Coronary artery (tissue), 2 donors: Measurements from ENCODE around the gene B3GNT3.

Experiments used
- DNase-seq: peaks from one replicate; pipeline ENCODE4 v3.0.0-alpha.2; 2017; ENCODE audit warnings: low spot score
- H3K27ac ChIP-seq, 2 donors: fragments of 200-600 bp; sonication (generic); one replicate each; pipeline ENCODE4 v1.5.1; 2016 to 2019
- H3K4me3 ChIP-seq: fragments of 200-600 bp; sonication (generic); 2 replicates; pipeline ENCODE4 v1.5.1; 2016; ENCODE audit warnings: mild to moderate bottlenecking, moderate library complexity
- TF ChIP-seq, protein P1 (sequence below): fragments of 200-600 bp; sonication (generic); IDR thresholded peaks from one replicate; pipeline ENCODE4 v1.5.1; 2019; ENCODE audit warnings: antibody characterized with exemption

The B3GNT3 gene

DNA sequence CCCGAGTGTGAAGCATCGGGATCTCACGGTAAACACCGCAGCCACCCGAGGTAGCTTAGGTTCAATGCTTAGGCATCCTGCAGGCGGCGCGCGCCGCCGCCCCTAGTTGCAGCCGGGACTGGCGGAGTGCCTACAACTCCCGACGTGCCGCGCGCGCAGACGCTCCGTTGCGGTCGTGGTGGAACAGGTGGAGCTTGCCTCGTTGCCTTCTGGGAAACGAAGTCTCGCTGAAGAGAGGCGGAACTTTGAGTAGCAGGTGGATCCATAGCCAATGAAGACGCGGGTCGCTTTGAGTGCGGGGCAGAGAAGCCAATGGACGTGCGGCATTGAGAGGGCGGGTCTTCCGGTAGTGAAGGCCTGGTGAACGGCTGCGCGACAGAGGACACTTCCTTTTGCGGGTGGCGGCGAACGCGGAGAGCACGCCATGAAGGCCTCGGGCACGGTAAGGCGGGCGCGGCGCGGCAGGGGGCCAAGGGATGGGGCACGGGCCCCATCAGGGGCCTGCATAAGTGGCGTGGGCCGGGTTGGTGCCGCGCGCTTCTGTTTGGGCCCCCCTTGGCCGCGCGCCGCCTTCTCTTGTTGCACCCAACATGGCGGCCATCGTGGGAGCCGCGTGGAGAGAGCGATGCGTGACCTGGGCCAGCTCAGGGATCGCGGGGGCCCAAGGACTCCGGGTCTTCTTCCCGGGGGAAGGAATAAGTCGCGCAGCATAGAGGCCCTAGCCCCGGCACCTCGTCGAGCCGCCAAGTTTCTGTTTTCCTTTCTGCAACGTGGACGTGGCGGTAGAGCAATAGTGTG, 64.8 kb downstream of the B3GNT3 start, which contains the start of gene RPL18A:
Gene RPL18A, plus strand, starts transcription at position 378 of the 798 bp plus-strand sequence. Its CDS starts 47 bp downstream, at position 425.
- TF ChIP-seq, protein P1, sequence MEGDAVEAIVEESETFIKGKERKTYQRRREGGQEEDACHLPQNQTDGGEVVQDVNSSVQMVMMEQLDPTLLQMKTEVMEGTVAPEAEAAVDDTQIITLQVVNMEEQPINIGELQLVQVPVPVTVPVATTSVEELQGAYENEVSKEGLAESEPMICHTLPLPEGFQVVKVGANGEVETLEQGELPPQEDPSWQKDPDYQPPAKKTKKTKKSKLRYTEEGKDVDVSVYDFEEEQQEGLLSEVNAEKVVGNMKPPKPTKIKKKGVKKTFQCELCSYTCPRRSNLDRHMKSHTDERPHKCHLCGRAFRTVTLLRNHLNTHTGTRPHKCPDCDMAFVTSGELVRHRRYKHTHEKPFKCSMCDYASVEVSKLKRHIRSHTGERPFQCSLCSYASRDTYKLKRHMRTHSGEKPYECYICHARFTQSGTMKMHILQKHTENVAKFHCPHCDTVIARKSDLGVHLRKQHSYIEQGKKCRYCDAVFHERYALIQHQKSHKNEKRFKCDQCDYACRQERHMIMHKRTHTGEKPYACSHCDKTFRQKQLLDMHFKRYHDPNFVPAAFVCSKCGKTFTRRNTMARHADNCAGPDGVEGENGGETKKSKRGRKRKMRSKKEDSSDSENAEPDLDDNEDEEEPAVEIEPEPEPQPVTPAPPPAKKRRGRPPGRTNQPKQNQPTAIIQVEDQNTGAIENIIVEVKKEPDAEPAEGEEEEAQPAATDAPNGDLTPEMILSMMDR: peak; percentile 51
- DNase-seq: peak; percentile 99
- Histone ChIP-seq H3K4me3 (peak within 1 kb of the TSS; percentile 93), H3K27ac (peak within 1 kb of the TSS; percentile 85 to 86)

DNA sequence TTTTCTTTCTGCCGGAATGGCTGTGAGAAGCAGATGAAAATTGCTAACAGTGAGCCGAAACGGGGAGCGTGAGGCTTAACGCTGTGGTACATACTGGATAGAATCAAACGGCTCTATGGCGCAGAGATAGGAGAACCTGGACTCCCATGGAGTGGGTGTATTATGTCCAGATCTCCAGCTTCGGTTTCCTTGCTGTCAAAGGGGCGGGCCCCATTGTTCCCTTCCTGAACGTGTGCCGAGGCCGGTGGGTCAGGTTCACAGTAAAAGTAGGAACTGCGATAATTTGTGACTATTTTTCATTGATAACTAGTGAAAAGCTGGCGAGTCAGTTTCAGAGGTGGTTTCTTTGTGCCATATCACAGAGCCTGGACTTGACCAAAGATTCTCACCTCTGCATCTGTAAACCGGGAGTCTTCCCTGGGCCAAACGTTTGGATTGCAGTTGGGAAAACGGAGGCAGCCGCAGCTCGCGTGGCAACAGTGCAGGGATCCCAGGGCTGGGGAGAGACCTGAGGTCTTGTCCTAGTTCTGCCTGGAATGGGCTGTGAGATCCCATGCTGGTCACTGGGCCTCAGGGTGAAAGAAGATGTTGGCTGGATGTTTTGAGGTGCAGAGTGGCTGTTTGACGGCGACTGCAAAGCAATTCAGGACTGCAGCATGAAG, 65.5 kb downstream of the B3GNT3 start:
- Histone ChIP-seq H3K4me3 (peak overlapping the region; percentile 93), H3K27ac (peak overlapping the region; percentile 85 to 86)
- TF ChIP-seq, protein P1: no peak
- no peak for DNase-seq

DNA sequence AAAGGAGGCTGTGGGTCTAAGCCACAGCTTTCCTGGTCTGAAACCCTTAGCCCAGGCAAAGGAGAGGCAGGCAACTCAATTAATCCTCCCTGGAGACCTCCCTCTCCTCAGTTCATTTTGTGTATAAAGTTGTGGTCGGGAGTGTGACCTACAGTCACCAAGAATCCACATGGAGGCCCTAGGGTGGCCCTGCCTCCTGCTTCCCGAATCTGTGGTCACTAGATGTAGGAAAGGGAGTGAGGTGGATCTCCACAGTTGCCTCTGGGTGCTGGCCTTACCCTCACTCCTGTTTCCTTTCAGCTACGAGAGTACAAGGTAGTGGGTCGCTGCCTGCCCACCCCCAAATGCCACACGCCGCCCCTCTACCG, 66.0 kb downstream of the B3GNT3 start:
- TF ChIP-seq, protein P1: no peak
- no peak for DNase-seq
- peak overlapping the region; percentile 93 for H3K4me3 ChIP-seq
- H3K27ac ChIP-seq: peak overlapping the region in 1 of 2 donors; percentile 86

DNA sequence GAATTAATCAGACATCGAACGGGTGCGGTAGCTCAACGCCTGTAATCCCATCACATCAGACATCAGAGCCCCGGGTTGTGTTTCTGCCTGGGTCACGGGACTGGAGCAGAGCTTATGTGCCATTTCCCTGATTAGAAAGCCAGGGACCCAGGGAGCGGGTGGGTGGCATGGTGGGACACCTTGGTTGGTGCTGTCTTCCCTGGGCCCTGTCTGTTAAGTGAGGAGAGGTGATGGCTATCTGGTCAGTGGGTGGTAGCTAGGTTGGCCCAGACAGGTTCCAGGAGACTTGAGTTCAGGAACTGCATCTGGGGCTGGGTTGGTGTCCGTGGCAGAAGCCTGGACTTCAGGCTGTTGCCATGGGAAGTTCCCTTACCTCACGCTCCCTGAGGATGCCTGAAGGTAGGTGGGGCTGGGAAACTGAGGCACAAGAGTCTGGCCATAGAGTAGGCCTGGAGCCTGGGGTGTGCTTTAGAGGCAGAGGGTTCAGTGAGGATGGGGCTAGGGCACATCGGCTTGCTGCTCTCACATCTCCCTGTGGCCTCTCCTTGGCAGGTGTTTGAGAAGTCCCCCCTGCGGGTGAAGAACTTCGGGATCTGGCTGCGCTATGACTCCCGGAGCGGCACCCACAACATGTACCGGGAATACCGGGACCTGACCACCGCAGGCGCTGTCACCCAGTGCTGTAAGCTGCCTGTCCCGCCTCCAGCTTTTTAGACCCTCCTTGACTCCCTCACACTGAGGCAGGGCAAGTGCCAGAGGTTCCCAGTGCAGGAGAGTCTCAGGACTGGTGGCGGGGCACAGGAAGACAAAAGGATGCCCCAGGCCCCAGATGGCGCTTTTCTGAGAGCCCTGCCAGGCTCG, 66.8 kb downstream of the B3GNT3 start:
- peak overlapping the region; percentile 93 for H3K4me3 ChIP-seq
- no peak for DNase-seq
- TF ChIP-seq, protein P1: no peak
- no peak overlapping the region for H3K27ac ChIP-seq

DNA sequence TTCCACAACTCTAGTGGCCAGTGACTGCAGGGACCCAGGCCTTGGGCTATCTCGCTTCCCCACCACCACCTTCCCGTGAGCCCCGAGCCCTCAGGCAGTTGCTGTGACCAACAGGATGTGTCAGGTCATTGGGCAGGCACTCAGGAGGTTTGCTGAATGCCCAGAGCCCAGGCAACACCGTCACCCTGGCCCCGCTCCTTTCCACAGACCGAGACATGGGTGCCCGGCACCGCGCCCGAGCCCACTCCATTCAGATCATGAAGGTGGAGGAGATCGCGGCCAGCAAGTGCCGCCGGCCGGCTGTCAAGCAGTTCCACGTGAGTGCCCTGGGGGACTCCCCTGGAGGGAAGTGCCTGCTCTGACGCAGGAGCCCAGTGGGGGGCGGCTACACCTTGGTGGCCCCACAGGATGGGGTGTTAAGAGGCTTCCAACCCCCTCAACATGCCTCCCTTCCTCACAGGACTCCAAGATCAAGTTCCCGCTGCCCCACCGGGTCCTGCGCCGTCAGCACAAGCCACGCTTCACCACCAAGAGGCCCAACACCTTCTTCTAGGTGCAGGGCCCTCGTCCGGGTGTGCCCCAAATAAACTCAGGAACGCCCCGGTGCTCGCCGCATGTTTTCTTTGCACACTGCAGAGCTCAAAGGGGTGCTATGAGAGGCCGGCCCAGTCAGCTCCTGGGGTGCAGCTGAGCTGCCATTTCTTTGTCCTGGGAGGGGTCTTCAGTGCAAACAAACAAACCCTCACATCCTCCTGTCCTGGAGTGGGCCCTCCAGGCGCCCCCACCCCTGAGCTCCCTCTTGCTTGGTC, 68.0 kb downstream of the B3GNT3 start:
- TF ChIP-seq, protein P1: no peak
- H3K27ac ChIP-seq: no peak overlapping the region
- no peak overlapping the region for H3K4me3 ChIP-seq
- no peak for DNase-seq
